GM19023 (cell line): ENCODE data around the gene WDR5B.
A peak's percentile ranks its signal among the peaks of the same experiment; 100 is the strongest.

Experiments
- ATAC-seq: cut with Tn5 transposase; IDR thresholded peaks from one replicate; pipeline ENCODE4 v1.9.1; 2021; ENCODE audit warnings: mild to moderate bottlenecking, moderate library complexity; ENCODE audit not compliant: unreplicated experiment

The WDR5B gene

GRCh38 chr3:122410111-122410510 lies 5.8 kb downstream of the WDR5B start:
- ATAC-seq, result no peak

GRCh38 chr3:122409446-122409845 lies 6.4 kb downstream of the WDR5B start:
- no peak for ATAC-seq

DNA sequence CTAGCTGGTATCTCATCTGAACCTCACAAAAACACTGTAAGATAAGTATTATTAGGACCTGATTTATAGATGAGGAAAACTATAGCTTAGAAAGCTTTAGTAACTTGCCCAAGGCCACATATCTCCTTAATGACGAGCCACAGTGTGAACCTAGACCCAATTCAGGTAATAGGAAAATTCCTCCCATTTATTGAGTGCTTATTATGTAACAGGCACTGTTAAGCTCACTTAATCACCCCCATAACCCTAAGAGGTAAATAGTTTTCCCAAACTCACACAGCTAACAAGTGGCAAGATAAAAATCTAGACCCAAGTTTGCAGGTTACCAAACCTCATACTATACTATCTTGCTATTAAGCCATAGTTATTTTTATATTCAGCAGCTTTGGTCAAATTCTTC lies 7.9 kb downstream of the WDR5B start:
- no peak for ATAC-seq

- no peak for ATAC-seq
These were observed 9.7 kb downstream of the WDR5B start for GRCh38 chr3:122406198-122406597.

- no peak for ATAC-seq
These were observed 10.8 kb downstream of the WDR5B start for GRCh38 chr3:122405015-122405414.

DNA sequence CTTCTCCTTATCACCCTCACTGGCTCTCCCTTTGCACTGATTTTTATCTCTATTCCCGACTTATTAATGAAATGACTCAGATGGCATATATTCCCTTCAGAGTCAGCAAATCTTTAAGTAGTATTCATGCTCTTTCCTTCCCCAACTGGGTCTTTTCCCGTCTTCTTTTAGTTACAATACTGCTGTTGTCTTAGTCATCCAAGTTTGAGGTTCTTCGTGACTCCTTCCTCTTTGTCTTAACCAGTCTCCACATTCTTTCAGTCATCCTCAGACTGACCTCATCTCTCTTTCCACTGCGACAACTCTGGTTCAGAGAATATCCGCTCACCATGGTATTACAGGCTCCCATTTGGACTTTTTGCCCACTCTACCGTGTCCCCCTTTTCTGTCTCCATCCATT lies 12.4 kb downstream of the WDR5B start:
- ATAC-seq, result no peak

DNA sequence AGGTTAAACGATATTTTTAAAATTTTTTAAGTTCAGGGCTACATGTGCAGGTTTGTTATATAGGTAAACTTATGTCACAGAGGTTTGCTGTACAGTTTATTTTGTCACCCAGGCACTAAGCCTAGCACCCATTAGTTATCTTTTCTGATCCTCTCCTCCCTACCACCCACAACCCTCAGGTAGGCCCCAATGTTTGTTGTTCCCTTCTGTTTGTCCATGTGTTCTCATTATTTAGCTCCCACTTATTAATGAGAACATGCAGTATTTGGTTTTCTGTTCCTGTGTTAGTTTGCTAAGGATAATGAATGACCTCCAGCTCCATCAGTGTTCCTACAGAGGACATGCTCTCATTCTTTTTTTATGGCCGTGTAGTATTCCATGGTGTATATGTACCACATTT lies 16.9 kb downstream of the WDR5B start:
- no peak for ATAC-seq

- ATAC-seq, result no peak
These were observed 18.7 kb downstream of the WDR5B start for GRCh38 chr3:122397201-122397600.

DNA sequence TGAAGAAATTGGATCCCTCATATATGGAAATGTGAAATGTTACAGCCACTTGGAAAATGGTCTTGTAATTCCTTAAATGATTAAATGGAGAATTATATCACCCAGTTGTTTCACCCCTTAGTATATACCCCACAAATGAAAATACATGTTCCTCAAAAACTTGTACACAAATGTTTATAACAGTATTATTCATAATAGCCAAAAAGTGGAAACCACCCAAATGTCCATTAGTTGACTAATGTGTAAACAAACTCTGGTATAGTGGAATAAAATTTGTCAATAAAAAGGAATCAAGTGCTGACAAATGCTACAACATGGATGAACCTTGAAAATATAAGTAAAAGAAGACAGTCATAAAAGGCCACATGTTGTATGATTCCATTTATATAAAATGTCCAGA lies 19.4 kb downstream of the WDR5B start:
- ATAC-seq, result no peak

DNA sequence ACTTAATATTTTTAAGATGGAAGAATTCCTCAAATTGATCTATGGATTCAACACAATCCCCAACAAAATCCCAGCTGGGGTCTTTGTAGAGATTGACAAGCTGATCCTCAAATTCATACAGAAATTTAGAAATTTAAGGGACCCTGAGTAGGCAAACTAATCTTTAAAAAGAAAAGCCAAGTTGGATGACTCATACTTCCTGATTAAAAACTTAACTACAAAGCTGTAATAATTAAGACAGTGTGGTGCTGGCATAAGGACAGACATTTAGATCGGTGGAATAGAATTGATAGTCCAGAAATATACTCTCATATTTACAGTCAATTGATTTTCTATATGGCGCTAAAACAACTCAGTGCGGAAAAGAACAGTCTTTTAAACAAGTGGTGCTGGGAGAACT lies 20.3 kb downstream of the WDR5B start:
- no peak for ATAC-seq

DNA sequence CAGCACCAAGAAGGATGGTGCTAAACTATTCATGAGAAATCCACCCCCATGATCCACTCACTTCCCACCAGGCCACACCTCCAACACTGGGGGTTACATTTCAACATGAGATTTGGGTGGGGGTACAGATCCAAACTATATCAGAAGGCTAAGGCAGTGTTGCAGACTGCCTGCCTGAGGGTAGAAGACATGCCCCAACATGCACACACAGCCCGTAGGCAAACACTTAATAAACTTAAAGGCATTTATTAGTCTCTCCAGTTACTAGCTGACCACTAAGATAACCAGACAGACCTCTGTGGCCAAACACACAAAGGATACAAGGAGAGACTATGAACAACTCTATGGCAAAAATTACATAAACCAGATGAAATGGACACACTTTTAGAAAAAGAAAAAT lies 21.7 kb downstream of the WDR5B start:
- ATAC-seq, result no peak

GRCh38 chr3:122392868-122393844 lies 22.7 kb downstream of the WDR5B start:
- ATAC-seq, result no peak

GRCh38 chr3:122391681-122392446 lies 24.0 kb downstream of the WDR5B start:
- no peak for ATAC-seq

GRCh38 chr3:122390665-122391064 lies 25.2 kb downstream of the WDR5B start:
- ATAC-seq, result no peak

DNA sequence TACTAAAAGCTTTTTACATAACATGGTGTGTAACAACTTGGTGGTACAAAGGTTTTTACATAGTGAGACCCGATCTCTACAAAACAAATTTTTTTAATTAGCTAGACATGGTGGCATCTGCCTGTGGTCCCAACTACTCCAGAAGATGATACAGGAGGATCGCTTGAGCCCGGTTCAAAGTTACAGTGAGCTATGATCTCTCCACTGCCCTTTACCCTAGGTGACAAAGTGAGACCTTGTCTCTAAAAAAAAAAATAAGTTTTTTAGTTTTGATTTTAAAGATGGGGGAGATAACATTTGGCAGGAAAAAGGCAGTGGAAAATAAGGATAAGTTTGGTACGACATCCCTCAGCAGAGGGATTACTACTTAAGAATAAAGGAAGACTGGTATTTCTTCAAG lies 26.0 kb downstream of the WDR5B start:
- ATAC-seq, result no peak

GRCh38 chr3:122389197-122389596 lies 26.7 kb downstream of the WDR5B start:
- ATAC-seq, result no peak

DNA sequence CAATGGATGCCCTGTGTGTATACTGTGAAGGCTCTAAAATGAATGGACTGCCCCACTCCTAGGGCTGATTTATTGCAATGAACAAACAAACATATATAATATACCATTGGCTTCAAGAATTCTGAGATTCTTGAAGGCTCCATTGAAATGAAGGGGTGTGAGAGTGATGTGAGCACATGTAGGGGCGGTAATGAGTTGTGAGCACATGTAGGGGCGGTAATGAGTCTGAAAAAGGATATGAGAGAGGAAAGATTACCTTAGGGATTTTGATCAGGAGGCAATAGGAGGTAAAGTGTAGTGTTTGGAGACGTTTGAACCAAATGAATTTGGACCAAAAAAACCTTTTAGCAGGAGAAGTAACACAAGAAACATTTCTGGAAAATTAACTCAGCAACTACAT lies 28.2 kb downstream of the WDR5B start:
- ATAC-seq, result no peak

DNA sequence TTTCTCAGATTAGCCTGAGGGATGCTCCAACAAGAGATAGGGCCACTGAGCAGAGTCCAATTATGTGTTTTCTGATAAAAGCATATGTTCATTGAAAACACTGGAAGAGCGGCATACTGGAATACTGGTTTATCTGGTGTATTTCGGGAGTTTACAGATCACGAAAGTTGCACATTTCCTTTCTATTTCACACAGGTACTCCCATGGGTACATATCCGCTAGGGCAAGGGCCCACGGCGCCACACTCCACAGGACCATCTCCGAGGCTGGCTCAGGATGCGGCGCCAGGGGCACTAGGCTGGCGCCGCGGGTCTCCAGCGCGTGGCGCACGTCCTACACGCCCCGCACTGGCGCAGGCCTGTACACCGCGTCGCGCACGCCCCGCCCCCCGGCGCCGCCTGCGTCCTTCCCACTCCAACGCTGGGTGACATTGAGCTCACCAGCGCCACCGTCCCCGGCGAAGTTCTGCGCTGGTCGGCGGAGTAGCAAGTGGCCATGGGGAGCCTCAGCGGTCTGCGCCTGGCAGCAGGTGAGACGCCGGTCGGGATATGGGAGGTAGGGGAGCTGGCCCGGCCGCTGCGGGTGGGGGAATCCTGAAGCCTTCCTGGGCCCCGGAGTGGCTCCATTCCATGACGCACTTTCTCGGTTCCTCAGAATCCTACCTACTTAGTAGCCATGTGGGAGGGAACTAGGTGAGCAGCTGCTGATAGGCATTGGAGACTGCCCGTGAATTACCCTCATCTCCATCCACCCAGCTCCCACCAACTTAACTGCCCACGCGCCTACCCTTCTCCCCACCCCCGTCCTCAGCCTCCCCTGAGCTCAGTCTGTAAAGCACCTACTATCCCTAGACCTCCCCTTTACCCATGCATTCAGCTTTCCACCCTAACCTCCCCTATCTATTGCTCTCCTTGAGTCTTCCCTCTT lies 31.8 kb downstream of the WDR5B start, which contains the start of gene FAM162A:
TSS of gene FAM162A (plus strand) at position 412 of the 927 bp plus-strand sequence. CDS start at position 496, 84 bp downstream.
- ATAC-seq, result peak; percentile 94

- ATAC-seq, result peak; percentile 38
These were observed 32.8 kb downstream of the WDR5B start, which contains the start of gene MIX23 for GRCh38 chr3:122382888-122383666. TSS of gene MIX23 (minus strand) at chr3:122383231. CDS start at chr3:122383224, 7 bp downstream.

- no peak for ATAC-seq
These were observed 37.9 kb downstream of the WDR5B start for GRCh38 chr3:122377975-122378374.
